Measurements from ENCODE around the gene SLMAP.
"Not testable (repeated sequence)": the region's sequence is repeated elsewhere in the genome, so short reads cannot be mapped to it uniquely, and the experiment has no call there.

The SLMAP gene

DNA sequence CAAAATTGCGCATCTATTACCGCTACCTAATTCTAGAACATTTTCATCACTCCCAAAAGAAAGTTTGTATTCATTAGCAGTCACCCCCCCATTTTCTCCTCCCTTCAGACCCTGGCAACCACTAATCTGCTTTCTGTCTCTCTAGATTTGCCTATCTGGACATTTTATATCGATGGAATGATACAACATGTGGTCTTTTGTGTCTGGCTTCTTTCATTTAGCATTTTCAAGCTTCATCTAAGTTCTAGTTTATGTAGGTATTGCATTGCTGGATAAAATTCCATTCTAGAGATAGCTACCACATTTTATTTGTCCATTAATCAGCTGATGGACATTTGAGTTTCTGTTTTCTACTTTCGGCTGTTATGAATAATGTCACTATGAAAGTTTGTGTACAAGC, 38.4 kb downstream of the SLMAP start:
- DNase-seq (ENCODE audit: low read depth): no peak

DNA sequence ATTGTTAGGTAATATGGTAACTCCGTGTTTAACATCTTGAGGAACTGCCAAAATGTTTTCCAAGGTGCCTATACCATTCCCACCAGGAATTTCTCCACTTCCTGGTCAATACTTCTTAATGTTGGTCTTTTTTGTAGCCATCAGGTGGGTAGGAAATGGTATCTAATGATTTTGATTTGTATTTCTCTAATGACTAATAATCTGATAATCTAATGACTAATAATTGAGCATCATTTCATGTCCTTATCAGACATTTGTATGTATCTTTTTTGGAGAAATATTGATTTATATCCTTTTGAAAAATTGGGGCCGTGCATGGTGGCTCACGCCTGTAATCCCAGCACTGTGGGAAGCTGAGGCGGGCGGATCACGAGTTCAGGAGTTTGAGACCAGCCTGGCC, 38.8 kb downstream of the SLMAP start:
- no peak for DNase-seq (ENCODE audit: low read depth)

DNA sequence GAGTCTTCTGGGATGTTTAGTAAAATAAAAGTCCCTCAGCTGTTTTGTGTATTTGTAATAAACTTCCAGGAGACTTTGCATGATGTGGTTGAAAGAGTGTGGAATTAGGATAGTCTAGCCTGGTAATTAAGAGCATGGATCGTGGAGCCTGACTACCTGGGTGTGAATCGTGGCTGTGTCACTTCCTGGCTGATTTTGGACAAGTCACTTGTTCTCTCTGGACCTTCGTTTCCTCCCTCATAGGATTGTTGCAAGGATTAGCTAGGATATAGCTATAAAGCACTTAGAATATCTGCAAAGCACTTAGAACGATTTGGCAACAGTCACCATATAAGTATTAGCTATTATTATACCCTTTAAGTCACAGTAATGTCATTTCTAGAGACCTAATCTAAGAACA, 40.2 kb downstream of the SLMAP start:
- DNase-seq (ENCODE audit: low read depth): peak; percentile 29

DNA sequence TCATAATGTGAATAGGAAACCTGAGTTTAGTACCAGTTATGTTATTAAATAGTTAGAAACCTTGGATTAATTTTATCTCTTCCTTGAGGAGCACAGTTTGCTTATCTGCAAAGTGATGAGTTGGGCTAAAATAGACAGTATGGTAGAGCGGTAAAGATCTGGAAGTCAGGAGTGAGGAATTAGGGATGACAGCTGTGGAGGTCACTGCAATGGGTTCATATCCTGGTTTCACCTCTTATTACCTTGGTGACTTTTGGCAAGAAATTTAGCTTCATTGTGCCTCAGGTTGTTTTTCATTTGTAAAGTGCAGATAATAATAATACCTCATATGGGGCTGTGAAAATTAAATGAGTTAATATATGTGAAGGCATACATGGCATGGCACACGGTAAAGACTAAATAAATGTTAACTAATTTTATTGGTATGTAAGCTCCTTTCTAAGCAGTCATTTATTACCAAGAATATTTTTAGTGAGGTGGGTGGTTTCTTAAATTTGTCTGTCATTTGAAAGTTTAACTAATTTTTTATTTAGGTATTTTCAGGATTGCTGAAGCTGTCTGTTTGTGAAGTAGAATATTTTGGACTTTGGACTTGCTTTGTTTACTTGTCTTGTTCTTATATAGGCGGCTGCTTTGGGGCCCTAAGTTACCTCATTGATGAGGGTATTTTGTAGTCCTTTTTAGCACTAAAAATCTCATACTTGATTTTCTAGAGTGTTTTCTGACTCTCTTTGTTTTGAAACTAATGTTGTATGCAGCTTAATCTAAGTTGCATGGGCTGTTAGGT, 41.8 kb downstream of the SLMAP start:
- no peak for DNase-seq (ENCODE audit: low read depth)

DNA sequence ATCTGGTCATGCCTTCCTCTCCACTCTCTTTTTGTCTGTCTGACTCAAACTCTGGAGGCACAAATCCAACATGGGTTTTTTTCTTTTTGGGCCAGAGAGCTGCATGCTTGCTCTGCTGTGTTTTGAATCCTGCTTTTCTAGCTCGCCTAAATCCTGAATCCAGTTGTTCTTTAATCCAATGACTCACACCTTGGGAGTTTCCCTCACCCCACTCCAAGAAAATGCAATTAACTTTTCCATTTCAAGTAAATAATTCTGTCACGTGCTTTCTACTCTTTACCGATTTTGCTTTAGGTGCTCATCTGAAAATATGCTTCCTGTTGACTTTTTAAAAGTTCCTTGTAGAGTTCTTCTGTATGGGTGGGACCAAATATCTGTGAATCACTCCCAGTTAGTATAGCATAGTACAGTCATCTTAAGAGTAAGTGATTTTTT, 47.6 kb downstream of the SLMAP start:
- DNase-seq (ENCODE audit: low read depth): peak; percentile 83

DNA sequence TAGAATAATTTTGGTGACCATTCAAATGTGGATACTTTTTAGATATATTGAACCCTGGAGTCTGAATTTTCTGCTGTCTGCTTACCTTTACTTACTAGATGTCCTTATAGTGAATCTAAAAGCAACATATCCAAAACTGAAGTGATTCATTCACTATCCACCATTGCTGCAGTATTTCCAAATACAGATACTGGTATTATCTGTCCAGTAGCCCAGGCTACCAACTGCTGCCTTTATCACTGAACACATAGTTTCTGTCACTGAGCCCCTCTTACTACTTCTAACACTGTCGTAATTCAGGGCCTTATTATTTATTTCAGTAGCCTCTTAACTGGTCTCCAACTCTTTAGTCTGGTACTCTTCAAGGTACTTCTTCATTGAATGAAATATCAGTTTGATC, 49.2 kb downstream of the SLMAP start:
- no peak for DNase-seq (ENCODE audit: low read depth)

DNA sequence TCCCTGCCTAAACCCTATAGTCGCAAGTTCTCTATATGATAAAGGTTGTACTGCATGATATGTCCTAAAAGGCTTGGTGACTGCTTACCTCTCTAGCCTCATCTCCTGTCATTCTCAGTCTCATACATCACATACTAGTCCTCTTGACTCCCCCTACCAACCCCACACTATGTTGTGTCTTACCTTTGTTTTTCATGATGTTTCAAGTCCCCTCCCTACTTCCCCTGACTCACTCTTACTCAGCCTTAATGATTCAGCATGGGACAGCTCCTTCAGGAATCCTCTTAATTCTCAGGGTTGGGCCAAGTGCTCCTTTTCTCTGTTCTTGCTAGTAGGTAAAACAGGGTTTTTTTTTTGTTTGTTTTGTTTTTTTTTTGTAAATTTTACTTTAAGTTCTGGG, 49.6 kb downstream of the SLMAP start:
- DNase-seq (ENCODE audit: low read depth): peak; percentile 81

DNA sequence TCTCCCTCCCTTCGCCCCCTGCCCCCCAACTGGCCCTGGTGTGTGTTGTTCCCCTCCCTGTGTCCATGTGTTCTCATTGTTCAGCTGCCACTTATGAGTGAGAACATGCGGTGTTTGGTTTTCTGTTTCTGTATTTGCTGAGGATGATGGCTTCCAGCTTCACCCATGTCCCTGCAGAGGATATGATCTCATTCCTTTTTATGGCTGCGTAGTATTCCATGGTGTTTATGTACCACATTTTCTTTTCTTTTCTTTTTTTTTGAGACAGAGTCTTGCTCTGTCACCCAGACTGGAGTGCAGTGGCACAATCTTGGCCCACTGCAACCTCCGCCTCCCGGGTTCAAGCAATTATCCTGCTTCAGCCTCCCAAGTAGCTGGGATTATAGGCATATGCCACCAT, 50.1 kb downstream of the SLMAP start:
- DNase-seq (ENCODE audit: low read depth): not testable (repeated sequence)

DNA sequence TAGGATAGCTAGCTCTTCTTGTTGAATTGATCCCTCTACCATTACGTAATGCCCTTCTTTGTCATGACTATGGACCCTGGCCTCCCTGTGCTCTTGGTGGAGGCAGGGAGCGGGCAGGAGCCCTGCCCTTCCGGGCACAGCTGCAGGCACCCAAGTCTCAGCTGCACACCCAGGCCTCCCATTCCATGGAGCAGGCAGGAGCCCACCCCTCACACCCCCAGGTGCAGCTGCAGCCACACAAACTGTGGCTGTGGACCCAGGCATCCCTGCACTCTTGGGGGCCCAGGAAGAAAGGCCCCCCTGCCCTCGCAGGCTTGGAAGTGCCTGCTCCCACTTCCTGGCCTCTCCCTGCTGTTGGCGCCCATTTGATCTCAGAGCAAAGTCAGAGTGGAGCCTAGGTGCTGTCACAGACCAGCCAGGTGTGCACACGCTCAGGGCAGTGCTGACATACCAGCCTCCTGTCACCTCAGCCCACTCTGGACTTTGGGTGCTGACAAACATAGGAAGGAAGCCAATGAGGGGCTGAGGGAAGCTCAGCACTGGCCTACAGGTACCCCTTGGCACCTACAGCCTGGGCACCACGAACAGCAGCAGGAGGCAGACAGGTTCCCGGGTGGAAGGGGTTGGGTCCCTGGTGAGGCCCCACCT, 53.0 kb downstream of the SLMAP start:
- no peak for DNase-seq (ENCODE audit: low read depth)

DNA sequence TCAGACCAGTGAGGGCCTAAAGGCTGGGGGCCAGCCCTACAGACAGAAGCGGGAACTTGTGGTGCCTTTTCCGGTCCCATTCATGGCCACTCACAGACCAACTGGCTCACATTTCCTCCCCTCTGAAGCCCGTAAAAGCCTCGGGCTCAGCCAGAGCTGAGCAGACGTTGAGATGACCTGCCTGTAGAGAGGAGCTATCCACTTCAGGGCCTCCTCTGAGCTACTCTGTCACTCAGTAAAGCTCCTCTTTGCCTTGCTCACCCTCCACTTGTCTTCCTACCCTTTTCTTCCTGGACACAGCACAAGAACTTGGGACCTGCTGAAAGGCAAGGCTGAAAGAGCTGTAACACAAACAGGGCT, 53.5 kb downstream of the SLMAP start:
- DNase-seq (ENCODE audit: low read depth): no peak

DNA sequence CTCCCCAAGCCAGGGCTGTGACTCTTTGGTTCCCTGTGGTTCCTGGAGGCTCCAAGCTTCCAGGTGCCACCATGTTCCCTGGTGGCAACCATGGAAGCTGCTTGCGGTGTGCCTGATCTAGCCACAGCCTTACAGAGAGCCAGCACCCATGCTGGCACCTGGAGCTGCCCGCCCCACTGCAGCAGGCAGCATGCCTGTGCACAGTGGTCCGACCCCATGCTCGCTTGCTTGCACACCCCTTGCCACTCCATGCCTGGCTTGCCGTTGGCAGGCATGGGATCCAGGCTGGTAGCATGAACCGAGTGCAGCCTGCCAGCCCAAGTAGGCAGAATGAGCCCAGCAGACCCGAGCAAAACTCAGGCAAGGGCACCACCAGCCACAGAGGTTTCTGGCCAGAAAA, 53.9 kb downstream of the SLMAP start:
- DNase-seq (ENCODE audit: low read depth): no peak

DNA sequence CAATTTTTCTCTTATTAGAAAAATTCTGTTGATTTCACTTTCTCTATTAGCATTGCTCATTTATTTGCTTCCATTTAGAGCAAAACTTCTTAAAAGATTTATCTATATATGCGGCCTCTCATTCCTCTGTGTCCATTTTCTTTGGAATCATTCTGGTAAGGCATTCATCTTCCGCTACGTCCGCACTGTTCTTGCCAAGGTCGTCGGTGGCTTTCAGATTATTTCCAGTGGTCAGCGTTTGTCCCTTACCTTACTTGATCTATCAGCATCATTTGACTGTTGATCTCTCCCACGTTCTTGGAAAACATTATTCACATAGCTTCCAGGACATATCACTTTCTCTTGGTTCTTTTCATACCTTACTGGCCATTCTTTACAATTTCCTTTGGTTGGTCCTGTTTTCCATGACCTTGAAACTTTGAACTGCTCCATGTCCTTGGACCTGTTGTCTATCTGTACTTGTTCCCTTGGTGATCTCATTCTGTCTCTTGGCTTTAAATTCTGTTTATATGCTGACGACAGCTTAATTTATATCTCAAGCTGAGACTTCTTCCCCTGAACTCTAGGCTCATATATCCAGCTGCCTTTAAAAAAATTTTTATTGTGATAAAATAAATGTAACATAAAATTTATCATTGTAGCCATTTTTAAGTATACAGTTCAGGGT, 54.5 kb downstream of the SLMAP start:
- no peak for DNase-seq (ENCODE audit: low read depth)

DNA sequence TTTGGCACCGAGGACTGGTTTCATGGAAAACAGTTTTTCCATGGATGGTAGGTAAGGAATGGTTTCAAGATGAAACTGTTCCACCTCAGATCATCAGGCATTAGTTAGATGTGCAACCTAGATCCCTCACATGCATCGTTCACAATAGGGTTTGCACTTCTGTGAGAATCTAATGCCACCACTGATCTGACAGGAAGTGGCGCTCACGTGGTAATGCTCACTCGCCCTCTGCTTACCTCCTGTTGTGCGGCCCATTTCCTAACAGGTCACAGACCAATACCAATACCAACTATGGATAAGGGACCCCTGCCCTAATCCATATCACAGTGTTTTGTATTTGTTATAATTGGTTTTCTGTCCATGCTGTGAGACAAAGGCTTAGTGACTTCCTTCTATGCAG, 58.9 kb downstream of the SLMAP start:
- DNase-seq (ENCODE audit: low read depth): no peak

DNA sequence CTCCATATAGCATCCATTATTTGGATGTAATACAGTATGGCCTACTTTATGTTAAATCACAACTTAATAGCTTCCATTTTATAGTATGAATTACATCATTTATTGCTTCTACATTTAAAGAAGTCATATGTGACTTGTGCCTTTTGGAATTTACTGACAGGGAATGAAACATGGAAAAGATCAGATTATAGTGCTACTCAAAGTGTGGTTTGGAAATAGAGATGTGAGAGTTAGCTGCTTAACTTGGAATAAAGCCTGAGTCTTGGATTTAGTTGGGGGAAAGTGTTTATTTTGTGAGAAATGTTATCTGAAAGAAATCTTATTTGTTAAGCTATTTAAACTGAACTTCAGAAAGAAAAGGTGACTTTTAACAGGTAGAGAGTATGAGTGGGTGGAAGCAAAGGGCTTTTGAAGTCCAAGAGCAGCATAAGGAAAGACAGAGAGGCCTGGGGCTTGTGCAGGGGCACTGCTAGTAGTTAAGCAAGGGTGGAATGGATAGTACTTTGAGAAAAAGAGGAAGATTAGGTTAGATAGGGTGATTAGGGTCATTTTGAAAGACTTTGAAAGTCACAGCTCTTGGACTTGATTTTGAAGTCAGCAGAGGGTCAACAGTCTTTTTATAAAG, 60.5 kb downstream of the SLMAP start:
- DNase-seq (ENCODE audit: low read depth): no peak

DNA sequence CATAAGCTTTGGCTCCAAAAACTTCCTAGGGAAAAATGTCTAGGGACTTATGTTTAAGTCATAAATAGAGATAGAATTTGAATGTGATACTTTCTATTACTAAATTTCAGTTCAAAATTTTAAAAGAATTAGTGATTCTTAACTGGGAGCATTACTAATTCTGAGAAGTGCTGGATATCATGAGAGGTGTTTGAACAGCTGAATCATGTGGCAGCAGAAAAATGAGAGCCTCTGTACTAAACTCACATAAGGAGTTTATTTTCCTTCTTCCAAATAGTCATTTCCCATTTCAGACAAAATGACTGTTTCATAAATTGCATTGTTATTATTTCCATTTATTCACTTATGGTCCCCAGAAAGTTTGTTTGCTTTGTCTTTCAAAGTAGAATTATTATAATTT, 62.7 kb downstream of the SLMAP start:
- no peak for DNase-seq (ENCODE audit: low read depth)

DNA sequence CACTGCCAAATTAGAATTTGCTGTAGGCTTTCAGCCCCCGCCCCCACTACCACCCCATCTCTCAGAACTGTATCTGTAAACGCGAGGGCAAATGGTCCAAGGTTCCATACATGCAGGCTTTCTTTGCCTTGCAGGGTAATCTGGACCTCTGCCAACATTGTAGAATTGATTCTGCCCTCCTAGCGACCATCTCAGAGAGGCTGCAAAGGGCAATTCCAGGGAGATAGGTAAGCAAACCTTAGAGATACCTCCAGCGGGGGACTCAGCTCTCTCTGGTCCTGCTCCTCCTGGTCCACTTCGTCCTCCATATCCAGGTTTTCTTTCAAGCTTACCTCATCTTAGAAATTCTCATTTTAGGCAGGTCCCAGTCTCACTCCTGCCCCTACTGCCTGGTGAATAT, 64.4 kb downstream of the SLMAP start:
- DNase-seq (ENCODE audit: low read depth): no peak

DNA sequence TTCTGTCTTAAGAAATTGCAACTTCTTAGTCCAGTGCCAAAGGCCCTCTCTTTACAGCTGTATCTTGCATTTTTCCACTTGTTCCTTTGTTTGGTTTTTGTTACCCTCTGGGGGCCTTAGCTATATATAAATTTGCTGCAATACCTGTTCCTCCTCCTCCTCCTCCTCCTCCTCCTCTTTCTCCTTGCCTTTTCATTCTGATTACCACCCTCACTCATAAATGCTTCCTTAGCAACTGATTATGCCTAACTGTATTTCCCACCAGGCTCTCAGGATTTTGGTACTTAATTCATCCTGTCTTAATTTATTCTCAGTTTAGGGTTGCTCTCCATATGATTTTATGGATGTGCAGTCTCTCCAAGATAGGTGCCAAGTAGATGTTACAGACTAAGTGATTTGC, 65.7 kb downstream of the SLMAP start:
- DNase-seq (ENCODE audit: low read depth): no peak

DNA sequence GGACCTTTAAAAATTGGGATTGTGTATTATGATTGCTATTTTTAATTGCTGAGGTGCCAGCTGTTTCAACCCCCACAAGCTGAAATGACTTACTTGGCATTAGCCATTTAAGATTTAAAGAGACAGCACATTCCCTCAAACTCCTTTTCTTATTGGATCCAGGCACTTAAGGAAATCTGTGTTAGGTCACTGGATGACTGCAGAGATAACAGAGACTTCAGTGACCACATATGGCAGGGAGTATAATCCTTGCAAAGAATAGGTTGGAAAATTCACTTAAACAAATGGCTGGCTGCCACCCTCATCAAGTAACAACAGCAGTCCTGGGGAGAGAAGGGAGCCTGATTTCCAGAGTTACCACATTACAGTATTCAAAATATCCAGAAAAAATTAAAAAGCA, 66.6 kb downstream of the SLMAP start:
- DNase-seq (ENCODE audit: low read depth): no peak

DNA sequence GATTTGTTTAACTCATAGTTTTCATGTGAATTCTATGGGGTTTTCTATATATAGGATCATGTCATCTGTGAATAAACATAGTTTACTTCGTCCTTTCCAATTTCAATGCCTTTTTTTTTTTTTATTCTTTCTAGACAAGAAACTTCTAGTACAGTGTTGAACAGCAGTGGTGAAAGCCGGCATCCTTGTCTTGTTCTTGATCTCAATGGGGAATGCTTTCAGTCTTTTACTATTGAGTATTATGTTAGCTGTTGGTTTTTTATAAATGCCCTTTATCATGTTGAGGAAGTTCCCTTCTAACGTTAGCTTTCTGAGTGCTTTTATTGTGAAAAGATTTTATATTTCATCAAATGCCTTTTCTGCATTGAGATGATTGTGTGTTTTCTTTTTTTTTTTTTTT, 69.0 kb downstream of the SLMAP start:
- no peak for DNase-seq (ENCODE audit: low read depth)

DNA sequence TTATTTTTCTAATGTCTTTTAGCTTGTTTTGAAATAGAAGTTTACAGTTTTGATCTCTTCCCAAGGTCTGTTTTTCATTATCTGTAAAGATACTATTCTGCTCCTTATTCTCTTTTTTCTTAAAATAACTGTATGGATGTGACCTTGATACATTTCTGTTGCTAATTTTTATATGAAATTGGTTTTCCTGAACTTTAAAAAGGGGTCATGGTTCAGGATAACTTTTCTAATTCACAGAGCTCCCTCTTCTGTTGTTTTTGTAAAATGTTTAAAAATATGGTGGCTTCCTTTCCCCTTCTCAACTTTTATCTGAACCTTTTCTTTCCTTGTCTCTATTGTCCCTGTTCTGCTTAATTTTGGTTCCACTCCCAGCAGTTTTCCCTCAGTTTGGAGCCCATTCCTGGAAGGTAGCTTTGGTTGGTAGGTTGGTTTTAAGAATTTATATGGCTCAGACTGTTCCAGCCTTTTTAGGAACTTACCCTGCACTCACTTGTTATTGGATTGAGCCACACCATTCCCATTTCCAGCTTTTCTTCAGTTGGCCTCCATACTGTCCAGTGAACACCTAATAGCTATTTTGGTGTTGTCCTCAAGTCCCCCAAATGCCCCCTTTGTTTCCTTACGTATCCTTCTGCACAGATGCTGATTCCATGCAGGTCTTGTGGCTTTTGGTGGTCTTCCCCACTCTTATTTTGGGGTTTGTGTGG, 70.3 kb downstream of the SLMAP start:
- DNase-seq (ENCODE audit: low read depth): no peak

DNA sequence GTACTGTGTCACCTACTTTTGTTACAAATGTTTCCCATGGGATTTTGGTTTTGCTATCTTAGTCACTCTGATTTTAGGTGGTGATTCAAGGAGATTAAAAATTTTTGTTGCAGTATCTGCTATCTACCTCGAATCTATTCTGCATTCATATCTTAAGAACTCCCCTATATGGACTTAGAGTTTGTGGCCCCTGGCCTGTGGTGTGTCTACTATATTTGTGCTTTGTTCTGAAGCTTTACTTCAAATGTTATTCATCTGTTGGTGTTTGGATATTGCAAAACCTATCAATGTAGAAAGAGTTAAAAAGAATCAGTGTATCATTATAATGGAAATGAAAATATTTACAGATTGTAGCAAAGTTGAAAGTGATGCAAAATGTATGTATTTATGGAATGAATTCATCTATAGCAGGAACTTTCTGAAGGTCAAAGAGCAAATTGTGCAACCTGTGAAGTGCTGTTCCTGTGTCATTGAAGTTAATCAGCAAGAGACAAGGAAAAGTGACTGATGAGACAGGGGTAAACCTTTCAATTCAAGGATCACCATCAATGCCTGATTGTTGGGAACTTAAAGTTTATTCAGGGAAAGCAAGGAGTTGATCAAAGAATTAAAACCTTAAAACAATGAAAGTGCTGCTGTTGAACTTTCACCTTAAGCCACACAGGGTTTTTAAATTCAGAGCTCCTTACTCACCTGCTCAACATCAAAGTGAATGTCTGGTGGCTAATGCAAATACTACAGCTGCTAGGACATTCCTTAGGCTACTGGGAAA, 71.0 kb downstream of the SLMAP start:
- DNase-seq (ENCODE audit: low read depth): no peak

DNA sequence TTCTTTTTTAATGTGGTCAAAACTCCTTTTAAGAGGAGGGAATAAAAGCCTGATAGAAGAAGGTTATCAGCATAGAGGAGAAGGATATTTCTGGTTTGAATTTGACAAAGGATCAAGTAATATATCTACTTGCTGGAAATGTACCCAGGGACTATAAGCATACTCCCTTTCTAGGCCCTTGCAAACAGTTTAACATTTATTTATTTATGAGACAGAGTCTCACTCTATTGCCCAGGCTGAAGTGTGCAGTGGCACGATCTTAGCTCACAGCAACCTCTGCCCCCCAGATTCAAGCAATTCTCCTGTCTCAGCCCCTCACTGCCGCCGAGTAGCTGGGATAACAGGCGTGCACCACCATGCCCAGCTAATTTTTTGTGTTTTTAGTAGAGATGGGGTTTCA, 71.6 kb downstream of the SLMAP start:
- no peak for DNase-seq (ENCODE audit: low read depth)

All from HS-5 (cell line).